Testis (tissue), 2 donors: ENCODE results near the gene JPH2.

Experiments used
- POLR2A ChIP-seq: fragments of 450-650 bp; IDR thresholded peaks from one replicate; pipeline ENCODE4 v1.6.1; 2017; ENCODE audit warnings: antibody characterized with exemption, mild to moderate bottlenecking, moderate library complexity
- TF ChIP-seq, protein P1 (sequence below), 3 experiments: fragments of 450-650 bp in 2 of 3; fragments of 200-600 bp in 1 of 3; sonication (generic) in 1 of 3; IDR thresholded peaks; one replicate each; pipeline ENCODE4 v1.5.1; 2016 to 2019; ENCODE audit warnings: antibody characterized with exemption in 3 of 3, mild to moderate bottlenecking in 2 of 3, moderate library complexity in 1 of 3

DNA sequence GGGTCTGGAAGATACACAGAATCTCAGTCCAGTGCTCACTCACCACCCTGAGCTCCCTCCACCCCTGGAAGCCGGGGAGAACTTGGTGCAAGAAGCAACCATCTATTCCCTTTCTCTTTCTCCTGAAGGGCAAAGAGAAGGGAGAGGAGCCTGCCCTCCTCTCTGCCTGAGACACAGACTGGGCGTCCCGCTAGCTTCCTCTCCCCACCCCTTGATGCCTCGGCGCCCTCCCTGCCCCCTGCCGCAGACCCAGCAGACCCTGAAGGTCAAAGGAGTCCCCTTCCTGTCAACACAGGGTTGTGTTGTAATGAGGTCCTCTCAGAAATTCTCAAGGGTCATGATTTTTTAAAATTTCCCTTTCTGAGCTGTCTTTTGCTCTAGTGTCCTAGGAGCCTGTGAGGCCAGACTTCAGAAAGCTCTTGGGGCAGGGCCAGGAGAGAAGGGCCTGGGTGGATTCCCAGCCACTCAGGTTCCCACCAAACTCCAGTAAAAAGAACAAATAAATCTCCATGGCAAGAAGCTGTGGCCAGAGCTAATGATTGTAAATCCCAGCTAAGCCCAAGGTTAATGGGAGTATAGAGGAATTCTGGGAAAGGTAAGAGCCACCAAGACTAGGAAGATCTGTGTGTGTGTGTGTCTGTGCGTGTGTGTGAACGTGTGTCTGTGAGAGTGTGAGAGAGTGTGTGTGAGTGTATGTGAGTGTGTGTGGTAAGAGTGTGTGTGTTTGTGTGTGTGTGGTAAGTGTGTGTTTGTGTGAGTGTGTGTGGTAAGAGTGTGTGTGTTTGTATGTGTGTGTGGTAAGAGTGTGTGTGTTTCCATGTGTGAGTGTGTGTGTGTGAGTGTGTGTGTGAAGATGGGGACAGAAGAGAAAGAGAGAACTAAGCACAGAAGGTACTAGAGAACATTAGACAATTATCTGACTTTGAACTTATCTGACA lies 1.1 kb upstream of the JPH2 start:
- TF ChIP-seq, protein P1, sequence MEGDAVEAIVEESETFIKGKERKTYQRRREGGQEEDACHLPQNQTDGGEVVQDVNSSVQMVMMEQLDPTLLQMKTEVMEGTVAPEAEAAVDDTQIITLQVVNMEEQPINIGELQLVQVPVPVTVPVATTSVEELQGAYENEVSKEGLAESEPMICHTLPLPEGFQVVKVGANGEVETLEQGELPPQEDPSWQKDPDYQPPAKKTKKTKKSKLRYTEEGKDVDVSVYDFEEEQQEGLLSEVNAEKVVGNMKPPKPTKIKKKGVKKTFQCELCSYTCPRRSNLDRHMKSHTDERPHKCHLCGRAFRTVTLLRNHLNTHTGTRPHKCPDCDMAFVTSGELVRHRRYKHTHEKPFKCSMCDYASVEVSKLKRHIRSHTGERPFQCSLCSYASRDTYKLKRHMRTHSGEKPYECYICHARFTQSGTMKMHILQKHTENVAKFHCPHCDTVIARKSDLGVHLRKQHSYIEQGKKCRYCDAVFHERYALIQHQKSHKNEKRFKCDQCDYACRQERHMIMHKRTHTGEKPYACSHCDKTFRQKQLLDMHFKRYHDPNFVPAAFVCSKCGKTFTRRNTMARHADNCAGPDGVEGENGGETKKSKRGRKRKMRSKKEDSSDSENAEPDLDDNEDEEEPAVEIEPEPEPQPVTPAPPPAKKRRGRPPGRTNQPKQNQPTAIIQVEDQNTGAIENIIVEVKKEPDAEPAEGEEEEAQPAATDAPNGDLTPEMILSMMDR (IDR thresholded peaks at IDR 0.05): no peak
- TF ChIP-seq POLR2A: no peak
